ENCODE data around the gene SELENOP. TPM values are rescaled to one million over a fixed set of nuclear protein-coding genes. Genes with fewer than 3 reads are reported as not detected.

Gene SELENOP
- 100 to 1,000 TPM; 339 to 764 (median 590) TPM for total RNA-seq
- 100 to 1,000 TPM; 528 to 715 TPM for polyA plus RNA-seq
- long read RNA-seq, donor 1, transcript SELENOP-213 (3 exons, 653 nt): minor isoform, 10 of 2,522 reads
- long read RNA-seq, donor 1, transcript SELENOP-214 (5 exons, 2,243 nt): major isoform, 1,825 of 2,522 reads
- long read RNA-seq, donor 1, transcript SELENOP-202 (3 exons, 799 nt): minor isoform, 6 of 2,522 reads
- long read RNA-seq, donor 1, partial matches to known transcripts: 602 of 2,522 reads
- long read RNA-seq, donor 1, other reads (novel, unspliced or antisense): 73 of 2,522 reads
- long read RNA-seq, donor 2, transcript SELENOP-214 (5 exons, 2,243 nt): major isoform, 93 of 112 reads
- long read RNA-seq, donor 2, transcript SELENOP-202 (3 exons, 799 nt): minor isoform, 7 of 112 reads
- long read RNA-seq, donor 2, partial matches to known transcripts: 8 of 112 reads
- long read RNA-seq, donor 2, other reads (novel, unspliced or antisense): 0 of 112 reads
- long read RNA-seq, donor 3, full-length matches to known transcripts: 1,109 of 1,156 reads
- long read RNA-seq, donor 3, partial matches to known transcripts: 18 of 1,156 reads
- long read RNA-seq, donor 3, other reads (novel, unspliced or antisense): 29 of 1,156 reads

DNA sequence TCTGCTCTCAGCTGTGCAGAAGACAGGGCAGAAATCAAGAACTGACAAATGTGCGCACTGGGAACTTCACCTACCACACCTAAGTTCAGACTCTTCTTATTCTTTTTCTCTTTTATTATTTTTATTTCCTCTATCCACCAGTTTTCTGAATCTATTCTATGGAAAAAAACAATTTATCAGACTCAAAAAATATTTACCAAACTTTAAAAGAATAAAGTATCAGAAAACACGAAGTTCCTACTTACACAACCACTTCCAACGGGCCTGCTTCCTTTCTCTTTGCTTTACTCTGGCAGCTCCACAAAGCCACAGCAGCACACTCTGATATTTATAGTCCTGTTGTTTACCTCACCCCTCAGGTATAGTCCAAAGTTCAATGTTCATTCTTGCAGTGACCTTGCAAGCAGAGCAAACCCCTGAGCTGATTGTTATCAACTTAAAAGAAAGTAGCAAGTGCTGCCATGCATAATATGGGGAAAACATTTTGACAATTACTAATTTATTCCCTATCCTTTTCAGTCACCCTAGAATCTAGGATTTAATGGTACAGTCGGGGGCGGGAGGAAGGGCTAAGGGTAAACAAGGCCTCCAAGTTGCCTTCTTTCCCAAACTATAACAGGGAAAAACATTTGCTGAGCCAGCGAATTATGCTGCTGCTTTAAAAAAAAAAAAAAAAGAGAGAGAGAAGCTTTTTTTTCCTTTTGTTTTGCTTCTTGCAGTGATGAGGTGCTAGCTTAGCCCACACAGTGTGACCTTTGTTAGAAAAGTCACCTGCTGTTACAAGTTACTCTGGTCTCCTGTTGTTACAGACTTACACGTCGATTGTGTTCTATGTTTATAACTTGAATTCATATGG, at the start of gene SELENOP:
Gene SELENOP, minus strand, starts transcription at position 302 of the 856 bp plus-strand sequence. CDS start 3,539 bp downstream, outside the sequence.
- intact Hi-C loops (cut with DNase I): loop anchor here in 1 of 4 donors (10.0 kb wide), 1 partner anchor 673 kb away; the partner anchor contains the start of gene TMEM267

DNA sequence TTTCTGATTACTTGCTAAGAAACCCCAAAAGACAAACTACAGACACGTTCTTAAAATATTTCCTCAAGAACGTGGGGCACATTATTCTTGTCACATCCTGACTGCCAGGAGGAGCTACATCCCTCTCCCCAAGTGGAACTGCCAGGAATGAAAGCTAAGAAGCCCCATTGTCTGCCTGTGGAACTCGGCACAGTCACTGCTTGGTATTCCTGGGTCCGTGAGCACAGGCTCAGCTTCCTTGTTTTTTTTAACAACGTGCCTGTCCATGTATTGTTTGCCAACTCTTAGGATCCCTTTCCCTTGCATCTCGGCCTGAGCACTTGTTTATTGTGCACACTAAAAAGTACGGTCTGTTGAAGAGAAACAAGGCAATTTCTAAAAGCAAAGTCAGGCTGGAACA, 47.0 kb upstream of the SELENOP start:
- Histone ChIP-seq H3K27ac (no peak overlapping the region), H3K4me3 (no peak overlapping the region), H3K9me3 (no peaks in the 10 kb centered on the region), H3K27me3 (no peaks in the 10 kb centered on the region), H3K36me3 (no peaks in the 10 kb centered on the region), H3K4me1 (ENCODE audit: insufficient read depth) (peaks cover 4% of the 10 kb centered on the region)
- 4 to 11% (median 8%) methylated on average over 7 of the region's 7 CpGs for WGBS, 3 donors
- intact Hi-C loops (cut with DNase I): no loop called here
- TF ChIP-seq EP300 (IDR thresholded peaks at IDR 0.05) (no peak), POLR2A (IDR thresholded peaks at IDR 0.05) (no peak)
- TF ChIP-seq, protein P1, sequence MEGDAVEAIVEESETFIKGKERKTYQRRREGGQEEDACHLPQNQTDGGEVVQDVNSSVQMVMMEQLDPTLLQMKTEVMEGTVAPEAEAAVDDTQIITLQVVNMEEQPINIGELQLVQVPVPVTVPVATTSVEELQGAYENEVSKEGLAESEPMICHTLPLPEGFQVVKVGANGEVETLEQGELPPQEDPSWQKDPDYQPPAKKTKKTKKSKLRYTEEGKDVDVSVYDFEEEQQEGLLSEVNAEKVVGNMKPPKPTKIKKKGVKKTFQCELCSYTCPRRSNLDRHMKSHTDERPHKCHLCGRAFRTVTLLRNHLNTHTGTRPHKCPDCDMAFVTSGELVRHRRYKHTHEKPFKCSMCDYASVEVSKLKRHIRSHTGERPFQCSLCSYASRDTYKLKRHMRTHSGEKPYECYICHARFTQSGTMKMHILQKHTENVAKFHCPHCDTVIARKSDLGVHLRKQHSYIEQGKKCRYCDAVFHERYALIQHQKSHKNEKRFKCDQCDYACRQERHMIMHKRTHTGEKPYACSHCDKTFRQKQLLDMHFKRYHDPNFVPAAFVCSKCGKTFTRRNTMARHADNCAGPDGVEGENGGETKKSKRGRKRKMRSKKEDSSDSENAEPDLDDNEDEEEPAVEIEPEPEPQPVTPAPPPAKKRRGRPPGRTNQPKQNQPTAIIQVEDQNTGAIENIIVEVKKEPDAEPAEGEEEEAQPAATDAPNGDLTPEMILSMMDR (IDR thresholded peaks at IDR 0.05): no peak
- DNase-seq: no peak

More for the DNA sequence above, at the start of gene SELENOP:
- Histone ChIP-seq H3K4me1 (ENCODE audit: insufficient read depth) (peaks cover 3% of the 10 kb centered on the region), H3K27ac (peak within 1 kb of the TSS; percentile 70 to 84), H3K4me3 (peak within 1 kb of the TSS; percentile 47), H3K27me3 (no peaks in the 10 kb centered on the region), H3K9me3 (no peaks in the 10 kb centered on the region), H3K36me3 (no peaks in the 10 kb centered on the region)
- DNase-seq: peak; percentile 67 to 84 (median 72)
- WGBS, 3 donors: 2 to 3% (median 3%) methylated on average over 8 of the region's 8 CpGs
- TF ChIP-seq POLR2A (IDR thresholded peaks at IDR 0.05) (peak; percentile 86), EP300 (IDR thresholded peaks at IDR 0.05) (no peak)
- TF ChIP-seq, protein P1 (IDR thresholded peaks at IDR 0.05): no peak

DNA sequence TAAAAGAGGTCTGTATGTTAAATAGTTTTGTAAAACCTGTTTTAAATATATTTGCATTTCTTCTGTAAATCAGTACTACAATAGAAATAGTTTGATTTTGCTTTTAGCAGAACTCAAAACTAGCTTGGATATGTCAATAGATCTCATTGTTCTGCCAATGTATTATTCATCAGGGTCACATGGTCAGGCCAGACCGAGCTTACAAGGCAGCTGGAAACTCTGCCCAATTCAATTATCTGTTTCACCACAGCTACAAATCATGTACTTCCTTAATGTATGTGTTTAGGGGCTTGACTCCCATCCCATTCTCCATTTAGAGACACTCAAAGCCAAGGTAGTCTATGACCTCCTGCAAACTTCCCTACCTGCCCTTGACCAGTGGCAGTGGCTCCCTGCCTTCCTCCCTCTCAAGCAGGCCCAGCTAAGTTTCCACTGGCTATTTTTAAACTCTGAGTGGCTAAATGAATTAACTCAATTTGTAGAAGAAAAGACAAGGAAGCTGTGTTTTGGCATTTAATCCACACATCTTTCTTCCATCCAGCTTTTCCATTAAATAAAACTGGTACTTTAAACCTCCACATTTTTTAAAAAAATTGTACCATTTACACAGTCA, 46.4 kb upstream of the SELENOP start:
- TF ChIP-seq POLR2A (IDR thresholded peaks at IDR 0.05): no peak
- no peak for TF ChIP-seq EP300 (IDR thresholded peaks at IDR 0.05)
- TF ChIP-seq, protein P1 (IDR thresholded peaks at IDR 0.05): no peak
- H3K9me3 ChIP-seq: no peaks in the 10 kb centered on the region
- intact Hi-C loops (cut with DNase I): no loop called here

DNA sequence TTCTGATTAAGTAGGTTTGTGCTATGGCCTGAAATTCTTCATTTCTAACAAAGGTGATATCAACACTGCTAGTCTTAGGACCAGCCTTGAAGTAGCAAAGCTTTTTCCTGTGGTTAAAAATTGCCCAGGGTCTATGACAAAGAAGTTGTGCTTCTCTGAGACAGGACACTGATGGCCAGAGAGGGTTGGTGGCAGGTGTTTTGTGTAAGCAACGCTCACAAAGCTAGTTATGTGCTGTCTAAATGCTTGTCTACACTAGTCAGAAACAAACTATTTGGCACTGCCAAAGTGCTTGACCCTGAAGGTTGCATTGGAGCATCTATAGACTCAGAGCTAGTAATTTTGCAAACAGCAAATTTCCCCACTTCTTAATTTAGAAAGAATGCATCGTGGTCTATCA, 44.1 kb upstream of the SELENOP start:
- WGBS, 3 donors: 27 to 79% (median 48%) methylated on average over 2 of the region's 2 CpGs
- Histone ChIP-seq H3K36me3 (no peaks in the 10 kb centered on the region), H3K27me3 (no peaks in the 10 kb centered on the region), H3K4me1 (ENCODE audit: insufficient read depth) (peaks cover 4% of the 10 kb centered on the region), H3K4me3 (no peak overlapping the region), H3K9me3 (no peaks in the 10 kb centered on the region), H3K27ac (no peak overlapping the region)
- TF ChIP-seq POLR2A (IDR thresholded peaks at IDR 0.05) (no peak), EP300 (IDR thresholded peaks at IDR 0.05) (no peak)
- no peak for DNase-seq
- intact Hi-C loops (cut with DNase I): no loop called here

More for the DNA sequence above, 46.4 kb upstream of the SELENOP start:
- H3K36me3 ChIP-seq: no peaks in the 10 kb centered on the region
- H3K4me3 ChIP-seq: no peak overlapping the region
- no peaks in the 10 kb centered on the region for H3K27me3 ChIP-seq
- no peak for DNase-seq
- H3K4me1 ChIP-seq (ENCODE audit: insufficient read depth): peaks cover 4% of the 10 kb centered on the region
- H3K27ac ChIP-seq: no peak overlapping the region
- 11 to 19% (median 13%) methylated on average over 1 of the region's 1 CpG for WGBS, 3 donors

Data from ovary (tissue), 10 donors.